NCI-H2196 (cell line): ENCODE measurements around the gene RBM38.

Experiments used
- DNase-seq: peaks from one replicate; lab custom pipeline; 2025; ENCODE audit not compliant: unreplicated experiment; lab: John Stamatoyannopoulos, UW

The RBM38 gene

DNA sequence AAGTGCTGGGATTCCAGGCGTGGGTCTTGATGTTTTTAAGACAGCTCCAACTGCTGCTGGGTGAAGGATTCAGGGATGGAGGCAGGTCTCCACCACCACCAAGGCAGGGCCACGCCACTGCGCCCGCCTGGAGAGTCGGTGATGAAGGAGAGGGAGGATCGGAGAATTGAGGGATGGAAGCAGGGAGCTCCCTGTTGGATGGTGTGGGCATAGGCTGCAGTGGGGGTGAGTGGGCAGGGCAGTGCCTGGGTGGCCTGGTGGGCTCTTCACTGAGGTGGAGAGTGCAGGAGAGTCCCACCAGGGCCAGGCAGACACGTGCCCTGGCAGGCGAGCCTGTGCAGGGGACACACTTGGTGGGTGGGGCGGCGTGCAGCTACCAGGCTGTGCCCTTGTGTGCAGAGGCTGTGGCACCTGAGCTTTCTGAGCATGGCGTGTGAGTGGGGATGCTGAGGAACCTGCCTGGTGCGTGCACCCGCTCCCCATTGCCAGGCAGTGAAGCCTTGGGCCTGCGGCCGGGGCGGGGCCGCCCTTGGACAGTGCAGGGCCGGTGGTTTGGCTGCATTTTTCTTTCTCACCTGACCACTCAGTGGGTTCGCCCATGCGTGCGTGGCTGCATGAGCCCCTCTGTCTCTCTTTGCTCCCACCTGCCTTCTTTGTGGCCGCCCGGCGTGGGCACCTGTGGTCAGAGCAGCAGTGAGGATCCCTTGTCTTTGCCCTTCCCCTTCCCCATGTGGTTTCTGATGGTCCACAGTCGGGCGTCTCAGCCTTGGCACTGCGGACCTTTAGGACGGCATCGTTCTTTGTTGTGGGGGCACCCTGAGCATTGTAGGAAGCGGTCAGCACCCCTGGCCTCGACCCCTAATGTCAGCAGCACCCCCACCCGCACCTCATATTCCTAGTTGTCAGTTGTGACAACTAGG, 11.3 kb downstream of the RBM38 start:
- no peak for DNase-seq

DNA sequence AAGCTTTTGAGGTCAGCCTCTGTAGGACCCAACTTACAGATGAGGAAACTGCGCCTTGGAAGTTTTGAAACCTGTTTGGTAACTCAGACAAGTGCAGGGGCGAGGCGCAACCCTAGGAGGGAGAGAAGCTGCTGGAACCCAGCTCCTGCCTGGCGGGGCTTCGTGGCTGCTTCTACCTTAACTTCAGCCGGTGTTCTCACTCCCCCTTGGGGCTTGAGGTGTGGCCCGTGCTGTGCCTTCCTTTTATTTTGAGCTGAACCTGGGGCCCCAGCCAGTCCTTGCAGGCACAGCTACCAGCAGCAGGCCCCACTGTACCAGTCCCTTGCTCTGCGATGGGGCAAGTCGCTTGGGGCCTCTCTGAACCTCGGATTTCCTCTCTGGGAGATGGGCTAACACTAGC, 12.0 kb downstream of the RBM38 start:
- DNase-seq, result no peak

GRCh38 chr20:57404006-57404405, 12.8 kb downstream of the RBM38 start:
- DNase-seq, result no peak

- no peak for DNase-seq
Observed at GRCh38 chr20:57404419-57405072, 13.3 kb downstream of the RBM38 start.

DNA sequence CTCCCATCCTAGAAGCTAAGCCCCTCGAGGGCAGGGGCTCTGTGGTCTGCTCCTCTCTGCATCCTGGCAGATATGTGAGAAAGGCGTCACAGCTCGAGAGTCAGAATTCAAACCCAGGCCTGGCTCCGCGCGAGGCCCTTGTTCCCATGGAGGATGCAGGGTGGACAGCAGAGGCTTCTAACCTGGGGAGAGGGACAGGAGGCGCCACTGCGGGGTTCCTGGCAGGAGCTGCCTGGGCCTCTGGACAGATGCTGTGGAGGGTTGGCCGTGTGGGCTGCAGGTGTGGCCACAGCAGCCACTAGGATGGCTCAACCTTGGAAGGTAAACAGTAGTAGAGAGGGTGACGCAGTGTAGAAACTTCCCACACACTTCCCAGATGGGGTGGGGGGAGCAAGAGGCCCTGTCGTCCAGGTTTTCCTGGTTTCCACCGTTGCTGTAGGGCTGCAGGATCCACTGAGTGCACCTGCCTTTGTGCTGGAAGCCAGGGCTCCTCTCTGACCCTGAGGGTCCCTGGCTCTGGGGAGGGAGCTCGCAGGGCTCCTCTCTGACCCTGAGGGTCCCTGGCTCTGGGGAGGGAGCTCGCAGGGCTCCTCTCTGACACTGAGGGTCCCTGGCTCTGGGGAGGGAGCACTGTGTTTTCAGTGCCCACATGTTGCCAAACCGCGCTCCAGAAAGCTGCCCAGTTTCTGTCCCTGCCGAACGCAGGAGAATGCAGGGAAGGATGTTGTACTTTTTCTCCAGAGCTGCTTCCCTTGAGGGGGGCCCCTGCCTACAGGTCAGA, 14.2 kb downstream of the RBM38 start:
- no peak for DNase-seq

GRCh38 chr20:57407541-57407956, 16.4 kb downstream of the RBM38 start:
- DNase-seq, result no peak

- no peak for DNase-seq
Observed at GRCh38 chr20:57408131-57408530, 16.9 kb downstream of the RBM38 start.

DNA sequence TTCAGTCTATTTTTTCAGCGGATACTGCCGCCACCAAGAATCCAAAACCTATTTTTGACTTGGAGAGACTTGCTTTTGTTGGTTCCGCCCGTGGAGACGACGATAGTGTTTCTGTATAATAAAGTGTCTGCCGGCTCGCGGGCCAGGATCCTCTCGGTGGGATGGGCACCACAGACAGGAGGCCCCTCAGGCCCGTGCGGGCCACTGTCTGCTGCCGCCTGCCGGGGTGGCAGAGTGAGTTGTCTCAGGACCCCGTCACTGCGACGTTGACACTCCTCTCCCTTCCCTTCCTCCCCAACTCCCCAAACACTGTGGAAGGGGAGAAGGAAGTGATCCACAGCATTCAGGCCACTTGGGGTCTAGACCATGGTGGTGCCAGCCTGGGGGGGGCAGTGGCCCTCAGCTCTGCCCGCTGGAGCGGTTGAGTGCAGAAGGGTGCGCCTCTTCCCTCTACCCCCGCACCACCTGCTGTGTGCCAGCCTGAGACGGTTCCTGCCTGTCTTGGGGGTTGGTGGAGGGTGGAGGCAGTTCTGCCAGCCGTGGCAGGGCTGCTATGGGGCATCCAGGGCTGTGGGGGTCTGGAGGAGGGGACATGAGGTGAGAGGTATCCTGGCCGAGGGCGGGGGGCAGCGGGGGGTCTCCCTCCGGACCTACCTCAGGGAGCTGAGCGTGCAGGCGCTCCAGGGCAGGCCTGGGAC, 17.5 kb downstream of the RBM38 start:
- no peak for DNase-seq

DNA sequence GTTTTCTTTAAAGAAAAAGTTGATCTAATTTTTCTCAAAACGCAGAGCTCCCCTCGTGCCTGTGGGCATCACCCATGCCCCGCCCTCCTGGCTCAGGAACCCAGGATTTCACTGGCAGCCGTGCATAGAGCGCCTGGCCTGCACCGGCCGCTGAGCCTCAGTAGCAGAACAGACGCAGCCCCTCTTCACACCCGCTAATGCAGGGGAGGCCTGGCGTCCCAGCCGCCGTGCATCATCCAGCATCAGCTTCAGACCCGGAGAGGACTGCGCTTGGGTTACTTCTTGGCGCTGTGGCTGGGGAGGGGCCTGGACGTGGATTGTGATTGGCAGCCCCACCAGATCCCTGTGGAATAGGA, 18.1 kb downstream of the RBM38 start:
- no peak for DNase-seq

- DNase-seq, result no peak
Observed at GRCh38 chr20:57409672-57410397, 18.6 kb downstream of the RBM38 start.

DNA sequence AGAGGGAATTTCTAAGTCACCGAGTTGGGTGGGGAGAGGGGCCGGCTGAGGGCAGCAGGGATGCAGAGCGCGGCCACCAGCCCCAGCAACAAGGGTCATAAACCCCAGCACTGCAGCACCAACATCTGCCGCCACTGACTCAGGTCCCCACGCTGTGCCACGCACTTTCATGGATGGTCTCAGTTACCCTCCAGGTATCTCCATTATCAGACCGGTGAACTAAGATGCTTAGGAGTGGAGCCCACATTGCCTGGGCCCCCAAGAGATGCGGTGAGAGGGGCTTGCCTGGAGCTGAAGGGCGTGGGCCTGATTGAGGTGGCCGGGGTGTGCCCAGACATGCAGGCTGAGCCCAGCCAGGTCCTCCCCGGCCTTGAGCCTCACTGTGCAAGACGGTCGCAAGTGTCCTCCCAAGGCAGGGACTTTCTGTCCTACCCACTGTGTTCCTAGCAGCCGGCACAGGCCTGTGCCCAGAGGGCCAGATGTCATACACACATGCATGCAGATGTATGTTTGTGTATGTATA, 19.3 kb downstream of the RBM38 start:
- DNase-seq, result no peak

- no peak for DNase-seq
Observed at GRCh38 chr20:57410924-57411323, 19.7 kb downstream of the RBM38 start.

GRCh38 chr20:57411406-57412283, 20.4 kb downstream of the RBM38 start:
- no peak for DNase-seq

- DNase-seq, result no peak
Observed at GRCh38 chr20:57412347-57413029, 21.3 kb downstream of the RBM38 start.

DNA sequence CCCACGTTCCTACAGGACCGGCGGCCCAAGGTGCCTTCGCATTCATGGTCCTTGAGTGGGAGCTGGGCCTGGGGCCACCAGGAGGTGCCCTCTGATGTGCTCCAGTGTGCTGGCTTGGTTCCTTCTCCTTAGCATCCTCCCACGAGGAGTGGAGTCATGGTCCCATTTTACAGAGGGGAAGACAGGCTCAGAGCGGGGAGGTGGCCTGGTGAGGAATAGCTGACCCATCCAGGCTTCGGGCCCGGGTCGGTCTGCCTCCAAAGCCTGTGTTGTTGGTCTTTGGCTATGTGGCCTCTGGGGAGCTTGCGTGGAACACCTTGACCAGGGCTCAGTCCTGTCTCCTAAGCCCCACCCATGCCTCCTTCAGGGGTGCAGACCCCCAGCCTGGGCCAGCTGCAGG, 22.8 kb downstream of the RBM38 start:
- DNase-seq, result no peak

DNA sequence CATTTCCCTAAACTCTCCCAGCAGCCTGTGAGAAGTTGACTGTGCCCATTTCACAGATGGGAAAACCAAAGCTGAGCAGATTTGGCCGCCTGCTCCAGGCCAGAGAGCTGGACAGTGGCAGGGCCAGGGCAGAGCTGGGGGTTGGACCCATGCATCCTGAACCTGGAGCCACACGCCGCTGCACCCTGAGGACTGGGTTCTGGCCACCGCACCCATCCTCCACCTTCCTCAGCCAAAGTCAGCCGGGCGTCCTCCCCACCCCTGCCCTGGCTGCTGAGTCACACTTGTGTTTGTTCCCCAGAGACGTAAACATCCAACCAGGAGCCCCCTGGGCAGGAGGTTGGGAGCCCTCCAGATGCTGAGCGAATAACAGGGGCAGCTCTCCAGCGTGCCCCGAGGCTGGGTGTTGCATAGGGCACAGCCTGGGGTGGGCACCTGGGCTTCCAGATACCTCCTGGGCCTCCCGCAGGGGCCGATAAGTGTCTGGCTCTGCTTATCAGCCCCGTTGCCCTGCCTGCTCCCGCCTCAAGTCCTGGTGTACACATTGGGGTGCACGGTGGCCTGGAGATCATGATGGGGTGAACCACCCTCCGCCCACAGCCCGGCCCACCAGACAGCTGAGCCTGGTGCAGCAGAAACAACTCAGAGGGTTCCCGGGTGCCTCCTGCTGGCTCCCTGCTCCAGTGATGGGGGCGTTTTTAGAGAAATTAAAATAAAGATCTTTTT, 23.8 kb downstream of the RBM38 start:
- no peak for DNase-seq

DNA sequence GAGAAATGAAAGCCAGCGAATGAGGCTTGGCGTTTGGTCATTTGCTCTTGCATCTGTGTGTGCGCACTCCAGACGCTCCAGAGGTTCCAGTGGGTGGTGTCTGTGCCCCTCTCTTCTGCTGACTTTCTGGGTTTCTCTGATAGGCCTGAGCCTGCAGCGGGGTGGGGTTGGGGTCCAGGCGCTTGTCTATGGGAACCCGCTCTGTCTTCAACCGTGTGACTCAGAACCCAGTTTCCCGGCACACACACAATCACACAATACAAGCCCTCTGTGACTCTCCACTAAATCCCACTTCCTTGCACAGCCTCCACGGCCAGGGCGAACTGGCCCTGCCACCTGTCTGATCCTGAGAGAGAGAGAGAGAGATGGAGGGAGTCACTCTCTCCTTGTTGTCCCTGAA, 24.6 kb downstream of the RBM38 start:
- no peak for DNase-seq
